Measurements from ENCODE around the gene FUT2. TPM values are rescaled to one million over a fixed set of nuclear protein-coding genes. Genes with fewer than 3 reads are reported as not detected.

The FUT2 gene
- total RNA-seq, 3 donors from 2014 or later, result 44.7 to 137 (median 116) TPM

DNA sequence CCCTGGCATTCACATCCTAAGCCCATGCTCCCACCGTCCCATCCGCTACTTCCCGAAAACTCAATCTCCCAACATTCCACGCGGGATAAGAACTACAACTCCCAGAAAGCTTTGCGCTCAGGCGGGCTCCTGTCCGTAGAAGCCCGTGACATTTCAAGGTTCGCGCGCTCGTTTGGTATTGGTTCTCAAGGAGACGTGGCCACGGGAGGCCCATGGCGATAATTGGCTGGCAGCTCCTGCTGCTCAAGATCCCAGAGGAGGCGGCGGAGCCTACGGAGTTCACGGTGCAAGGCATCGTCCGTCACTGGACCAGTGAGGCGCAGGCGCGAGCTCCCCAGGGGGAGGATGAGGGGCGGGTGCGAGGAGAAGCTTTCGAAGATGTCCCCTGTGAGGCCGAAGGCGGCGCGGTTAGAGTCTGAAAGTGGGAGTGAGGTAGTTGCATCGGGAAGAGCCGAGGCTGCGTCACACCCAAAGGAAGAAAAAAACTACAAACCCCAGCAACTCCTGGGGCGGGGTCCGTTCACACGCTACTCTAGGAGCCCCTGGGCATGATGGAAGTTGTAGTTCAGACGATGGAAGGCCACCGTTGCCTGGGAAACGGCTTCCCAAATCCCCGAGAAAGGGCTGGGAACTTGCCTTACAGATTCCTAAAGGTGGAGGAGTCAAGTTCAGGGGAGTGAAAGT is 25.0 kb downstream of the FUT2 start:
- intact Hi-C loops (cut with DNase I, micrococcal nuclease), result no loop called here
- H3K4me3 ChIP-seq, result peak overlapping the region; percentile 9
- H3K4me1 ChIP-seq (ENCODE audit: low read depth), result peaks cover 6% of the 10 kb centered on the region
- TF ChIP-seq CTCF (IDR thresholded peaks at IDR 0.05), result no peak
- ATAC-seq (peak; percentile 95), DNase-seq (peak; percentile 96 to 99 (median 99))
- no peaks in the 10 kb centered on the region for H3K36me3 ChIP-seq (ENCODE audit: low read depth)
- H3K9me3 ChIP-seq, result peaks cover 3% of the 10 kb centered on the region

DNA sequence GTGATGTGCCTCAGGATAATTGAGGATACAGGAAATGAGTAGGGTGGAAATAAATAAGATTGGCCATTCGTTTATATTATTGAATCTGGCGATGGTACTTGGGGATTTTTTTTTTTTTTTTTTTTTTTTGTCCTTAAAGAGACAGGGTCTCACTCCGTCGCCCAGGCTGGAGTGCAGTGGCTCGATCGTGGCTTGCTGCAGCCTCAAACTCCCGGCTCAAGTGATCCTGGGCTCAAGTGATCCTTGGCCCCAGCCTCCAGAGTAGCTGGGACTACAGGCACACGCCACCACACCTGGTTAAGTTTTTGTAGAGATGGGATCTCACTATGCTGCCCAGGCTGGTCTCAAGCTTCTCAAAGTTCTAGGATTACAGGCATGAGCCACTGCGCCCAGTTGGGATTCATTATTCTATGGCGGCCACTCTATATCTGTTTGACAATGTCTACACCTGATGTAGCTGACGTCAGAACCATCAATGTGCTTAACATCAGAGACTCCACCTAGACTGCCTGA is 26.5 kb downstream of the FUT2 start:
- no peak for DNase-seq
- no peak for TF ChIP-seq CTCF (IDR thresholded peaks at IDR 0.05)
- Histone ChIP-seq H3K4me1 (ENCODE audit: low read depth) (no peaks in the 10 kb centered on the region), H3K4me3 (no peak overlapping the region), H3K36me3 (ENCODE audit: low read depth) (no peaks in the 10 kb centered on the region), H3K9me3 (peaks cover 6% of the 10 kb centered on the region)
- intact Hi-C loops (cut with DNase I, micrococcal nuclease), result no loop called here
- no peak for ATAC-seq

DNA sequence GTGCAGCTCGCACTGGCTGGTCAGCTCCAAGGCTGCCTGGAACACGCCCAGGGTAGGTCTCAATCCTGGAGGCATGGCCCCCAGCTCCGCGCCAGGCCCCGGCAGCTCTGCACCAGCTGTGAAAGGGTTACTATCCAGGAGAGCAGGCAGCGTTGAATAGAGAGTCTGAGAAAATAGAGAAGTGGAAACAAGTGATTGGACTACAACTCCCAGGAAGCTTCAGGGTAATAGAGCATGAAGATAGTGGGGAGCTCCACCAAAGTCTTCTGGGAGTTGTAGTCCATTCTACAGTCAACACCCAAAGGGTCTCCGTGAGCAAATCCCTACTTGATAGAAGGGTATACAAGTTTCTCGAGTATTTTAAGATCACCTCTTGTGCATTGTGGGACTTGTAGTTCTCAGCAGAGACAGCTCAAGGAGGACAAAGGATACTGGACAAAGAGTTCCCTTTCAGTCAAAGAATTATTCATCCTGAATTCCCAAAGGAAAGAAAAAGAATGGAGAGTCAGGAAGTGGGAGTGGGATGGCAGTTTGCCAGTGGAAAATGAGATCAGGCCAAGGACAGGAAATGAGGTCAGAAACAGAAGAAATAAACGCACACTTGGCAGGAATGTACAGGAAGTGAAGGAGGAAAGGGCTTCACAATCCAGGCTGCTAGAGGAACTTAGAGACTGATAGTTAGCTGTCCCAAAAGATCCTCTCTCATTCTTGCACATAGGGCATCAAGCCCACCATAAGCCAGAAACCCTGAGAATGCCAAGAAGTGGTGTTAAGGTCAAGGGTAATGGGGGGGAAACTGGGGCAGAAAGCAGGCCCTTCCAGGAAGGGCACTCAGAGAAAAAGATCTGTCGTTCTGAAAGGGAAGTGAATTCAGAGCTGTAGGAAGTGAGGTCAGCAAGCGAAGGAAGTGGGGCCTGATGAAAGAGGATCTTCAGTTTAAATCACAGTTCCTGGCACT is 29.3 kb downstream of the FUT2 start:
- no peaks in the 10 kb centered on the region for H3K4me1 ChIP-seq (ENCODE audit: low read depth)
- intact Hi-C loops (cut with DNase I, micrococcal nuclease), result no loop called here
- H3K36me3 ChIP-seq (ENCODE audit: low read depth), result no peaks in the 10 kb centered on the region
- peak in 1 of 3 donors; percentile 22 for DNase-seq
- H3K9me3 ChIP-seq, result peaks cover 6% of the 10 kb centered on the region
- TF ChIP-seq CTCF (IDR thresholded peaks at IDR 0.05), result no peak
- peak; percentile 24 for ATAC-seq
- no peak overlapping the region for H3K4me3 ChIP-seq

DNA sequence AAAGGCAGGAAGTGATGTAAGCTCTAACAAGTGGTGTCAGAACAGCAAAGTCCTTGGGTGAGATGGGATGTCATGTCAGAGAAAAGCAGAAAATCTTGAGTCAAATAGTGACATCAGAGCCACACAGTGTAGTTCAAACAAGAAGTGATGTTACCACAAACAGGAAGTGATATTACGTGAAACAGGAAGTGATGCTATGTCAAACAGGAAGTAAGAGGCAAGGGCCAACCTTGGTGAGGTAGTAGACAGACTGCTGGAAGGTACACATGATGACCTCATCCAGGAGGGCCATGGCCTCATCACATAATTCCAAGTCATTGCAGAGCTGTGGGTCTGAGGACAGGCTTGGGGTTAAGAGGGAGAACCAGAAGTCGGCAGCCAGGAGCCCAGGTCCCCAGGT is 30.8 kb downstream of the FUT2 start:
- Histone ChIP-seq H3K4me1 (ENCODE audit: low read depth) (no peaks in the 10 kb centered on the region), H3K9me3 (peaks cover 6% of the 10 kb centered on the region), H3K36me3 (ENCODE audit: low read depth) (no peaks in the 10 kb centered on the region), H3K4me3 (no peak overlapping the region)
- TF ChIP-seq CTCF (IDR thresholded peaks at IDR 0.05), result no peak
- DNase-seq (no peak), ATAC-seq (peak; percentile 17)
- intact Hi-C loops (cut with DNase I, micrococcal nuclease), result no loop called here

DNA sequence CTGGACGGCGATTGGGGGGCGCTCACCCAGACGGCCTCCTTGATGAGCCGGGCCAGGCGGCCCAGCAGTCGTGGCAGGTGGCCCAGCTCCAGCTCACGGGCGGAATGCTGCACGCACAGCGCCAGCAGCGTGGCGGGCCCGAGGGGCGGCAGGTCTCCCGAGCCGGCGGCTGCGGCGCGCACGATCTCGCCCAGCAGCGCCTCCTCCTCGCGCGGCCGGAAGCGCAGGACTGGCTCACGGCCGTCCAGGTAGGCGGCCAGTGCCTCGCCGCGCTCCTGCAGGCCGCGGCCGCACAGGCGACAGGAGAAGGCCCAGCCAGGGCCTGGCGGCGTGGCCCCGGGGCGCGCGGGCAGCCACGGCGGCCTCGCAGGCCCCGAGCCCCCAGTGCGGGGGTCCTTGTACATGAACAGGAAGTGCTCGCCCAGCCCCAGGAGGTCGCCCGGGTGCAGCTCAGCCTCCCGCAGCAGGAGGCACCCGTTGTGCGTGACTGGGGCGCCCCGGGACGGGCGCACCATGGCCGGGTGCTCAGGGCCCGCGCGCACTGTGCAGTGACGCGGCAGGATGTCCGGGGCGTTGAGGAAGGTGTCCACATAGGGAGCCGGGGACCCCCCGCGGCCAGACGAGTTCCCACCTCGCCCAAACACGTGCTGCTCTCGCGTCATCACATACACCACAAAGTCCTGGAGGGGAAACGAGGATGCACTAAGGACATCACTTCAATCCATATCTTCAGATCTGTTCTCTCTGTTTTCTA is 33.3 kb downstream of the FUT2 start:
- DNase-seq, result no peak
- no peak overlapping the region for H3K4me3 ChIP-seq
- ATAC-seq, result peak; percentile 60
- TF ChIP-seq CTCF (IDR thresholded peaks at IDR 0.05), result no peak
- no peaks in the 10 kb centered on the region for H3K36me3 ChIP-seq (ENCODE audit: low read depth)
- no peaks in the 10 kb centered on the region for H3K4me1 ChIP-seq (ENCODE audit: low read depth)
- peaks cover 6% of the 10 kb centered on the region for H3K9me3 ChIP-seq
- intact Hi-C loops (cut with DNase I, micrococcal nuclease), result no loop called here

Measured in mucosa of descending colon (tissue), 3 donors.